Stimulated activated naive CD8-positive, alpha-beta T cell treated with anti-CD3 and anti-CD28 coated beads, Interleukin-15, Interleukin-2, amounts not matched to agents 100 ng/mL and 50 ng/mL, for 24 hours (primary cell): ENCODE data around the gene EFHC1.
"Not testable (repeated sequence)": the region's sequence is repeated elsewhere in the genome, so short reads cannot be mapped to it uniquely, and the experiment has no call there.

Source experiments
- H3K27ac Mint-ChIP-seq: one replicate; pipeline ENCODE4 v1.8.0; 2021; ENCODE audit warnings: mild to moderate bottlenecking, mixed read lengths
- H3K27me3 Mint-ChIP-seq: one replicate; pipeline ENCODE4 v1.8.0; 2021; ENCODE audit warnings: mixed read lengths
- H3K36me3 Mint-ChIP-seq: one replicate; pipeline ENCODE4 v1.8.0; 2021; ENCODE audit warnings: low read depth, mixed read lengths
- H3K4me1 Mint-ChIP-seq: one replicate; pipeline ENCODE4 v1.8.0; 2021; ENCODE audit warnings: low read depth, mixed read lengths
- H3K4me3 Mint-ChIP-seq: one replicate; pipeline ENCODE4 v1.8.0; 2021; ENCODE audit warnings: mild to moderate bottlenecking, mixed read lengths
- H3K9me3 Mint-ChIP-seq: one replicate; pipeline ENCODE4 v1.8.0; 2021; ENCODE audit warnings: mixed read lengths

The EFHC1 gene, protein sequence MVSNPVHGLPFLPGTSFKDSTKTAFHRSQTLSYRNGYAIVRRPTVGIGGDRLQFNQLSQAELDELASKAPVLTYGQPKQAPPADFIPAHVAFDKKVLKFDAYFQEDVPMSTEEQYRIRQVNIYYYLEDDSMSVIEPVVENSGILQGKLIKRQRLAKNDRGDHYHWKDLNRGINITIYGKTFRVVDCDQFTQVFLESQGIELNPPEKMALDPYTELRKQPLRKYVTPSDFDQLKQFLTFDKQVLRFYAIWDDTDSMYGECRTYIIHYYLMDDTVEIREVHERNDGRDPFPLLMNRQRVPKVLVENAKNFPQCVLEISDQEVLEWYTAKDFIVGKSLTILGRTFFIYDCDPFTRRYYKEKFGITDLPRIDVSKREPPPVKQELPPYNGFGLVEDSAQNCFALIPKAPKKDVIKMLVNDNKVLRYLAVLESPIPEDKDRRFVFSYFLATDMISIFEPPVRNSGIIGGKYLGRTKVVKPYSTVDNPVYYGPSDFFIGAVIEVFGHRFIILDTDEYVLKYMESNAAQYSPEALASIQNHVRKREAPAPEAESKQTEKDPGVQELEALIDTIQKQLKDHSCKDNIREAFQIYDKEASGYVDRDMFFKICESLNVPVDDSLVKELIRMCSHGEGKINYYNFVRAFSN

GRCh38 chr6:52419809-52420667, at the start of gene EFHC1:
Gene EFHC1 (plus strand): TSS chr6:52420342. CDS start chr6:52420411, 69 bp downstream.
- Mint-ChIP-seq H3K4me1 (peaks cover 31% of the 10 kb centered on the region), H3K9me3 (no peaks in the 10 kb centered on the region), H3K36me3 (no peaks in the 10 kb centered on the region), H3K4me3 (no peak within 1 kb of the TSS), H3K27ac (no peak within 1 kb of the TSS), H3K27me3 (no peaks in the 10 kb centered on the region)

DNA sequence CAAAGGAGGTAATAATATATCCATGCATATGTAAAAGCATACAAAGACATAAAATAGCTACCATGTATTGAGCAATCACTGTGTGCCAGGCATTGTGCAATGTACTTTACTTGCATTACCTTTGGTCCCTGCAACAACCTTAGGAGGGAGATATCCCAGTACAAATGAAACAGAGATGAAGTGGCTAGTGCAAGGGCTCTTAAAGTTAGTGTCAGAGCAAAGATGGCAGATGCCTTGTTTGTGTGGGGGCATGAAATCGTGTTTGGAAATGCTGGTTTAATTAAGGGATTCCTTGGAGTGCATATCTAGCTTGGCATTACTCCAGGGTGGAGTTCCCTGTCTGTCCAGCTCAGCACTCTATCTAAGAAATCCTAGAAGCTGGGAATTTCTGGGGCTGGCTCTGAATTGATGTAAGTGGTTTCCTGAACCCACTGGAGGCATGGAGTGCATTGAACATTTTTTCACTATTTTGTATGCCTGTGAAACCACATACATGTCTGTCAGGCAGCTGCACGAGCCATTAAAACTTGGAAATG, 48.4 kb upstream of the EFHC1 start:
- Mint-ChIP-seq H3K36me3 (peaks cover 60% of the 10 kb centered on the region), H3K27ac (no peak overlapping the region), H3K4me3 (no peak overlapping the region), H3K27me3 (no peaks in the 10 kb centered on the region), H3K9me3 (peaks cover 13% of the 10 kb centered on the region), H3K4me1 (peaks cover 52% of the 10 kb centered on the region)

- H3K4me1 Mint-ChIP-seq: peaks cover 53% of the 10 kb centered on the region
- no peak overlapping the region for H3K4me3 Mint-ChIP-seq
- H3K36me3 Mint-ChIP-seq: peaks cover 50% of the 10 kb centered on the region
- H3K27ac Mint-ChIP-seq: no peak overlapping the region
- H3K9me3 Mint-ChIP-seq: peaks cover 13% of the 10 kb centered on the region
- H3K27me3 Mint-ChIP-seq: no peaks in the 10 kb centered on the region
Observed at GRCh38 chr6:52373151-52373690, 46.9 kb upstream of the EFHC1 start.

DNA sequence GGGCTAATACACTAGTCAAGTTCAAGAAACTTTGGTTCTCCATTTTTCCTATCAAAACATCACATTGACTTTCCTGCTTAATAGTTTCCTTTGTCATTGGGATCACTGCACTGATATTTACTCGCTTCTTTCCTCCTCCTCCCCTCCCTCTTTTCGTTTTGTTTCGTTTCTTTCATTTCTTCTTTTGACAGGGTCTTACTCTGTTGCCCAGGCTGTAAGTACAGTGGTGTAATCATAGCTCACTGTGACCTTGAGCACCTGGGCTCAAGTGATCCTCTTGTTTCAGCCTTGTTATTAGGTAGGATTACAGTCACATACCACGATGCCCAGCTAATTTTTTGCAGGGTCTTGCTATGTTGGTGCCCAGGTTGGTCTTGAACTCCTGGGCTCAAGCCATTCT, 45.9 kb upstream of the EFHC1 start:
- H3K4me1 Mint-ChIP-seq: peaks cover 53% of the 10 kb centered on the region
- no peaks in the 10 kb centered on the region for H3K27me3 Mint-ChIP-seq
- peaks cover 44% of the 10 kb centered on the region for H3K36me3 Mint-ChIP-seq

DNA sequence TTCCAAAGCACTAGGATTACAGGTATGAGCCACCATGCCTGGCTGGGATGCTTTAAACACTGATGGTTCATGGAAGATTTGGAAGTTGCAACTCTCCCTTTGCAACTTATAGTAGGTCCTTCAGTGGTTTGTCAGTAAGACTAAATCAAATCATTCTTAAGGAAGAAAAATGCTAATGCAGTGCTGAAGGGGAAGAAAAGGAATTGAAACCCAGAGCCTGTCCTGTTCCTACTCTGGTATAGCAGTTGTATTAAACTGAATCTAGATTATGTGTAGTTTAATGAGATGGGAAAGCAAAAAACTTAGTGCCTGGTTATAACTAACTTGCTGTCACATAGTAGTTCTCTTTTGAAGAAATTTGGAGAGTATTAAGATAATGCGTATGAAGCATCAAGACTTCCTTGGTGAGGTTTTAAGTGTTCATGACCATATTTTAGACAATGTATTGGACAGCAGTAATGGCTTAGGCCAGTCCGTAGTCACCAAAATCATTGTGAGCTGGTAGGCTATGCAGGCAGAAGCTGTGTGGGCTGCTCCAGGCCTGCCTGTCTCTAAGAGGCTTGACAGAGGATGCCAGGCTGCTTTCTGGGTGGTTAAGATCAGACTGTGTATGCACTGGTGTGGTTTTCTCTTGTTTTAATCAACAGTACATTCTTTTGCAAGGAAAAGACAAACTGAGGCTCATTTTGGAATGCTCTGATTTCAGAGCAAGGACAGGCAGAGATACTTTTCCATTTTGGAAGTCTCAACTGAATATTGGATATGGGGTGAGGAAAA, 44.2 kb upstream of the EFHC1 start:
- H3K4me1 Mint-ChIP-seq: peaks cover 63% of the 10 kb centered on the region
- no peak overlapping the region for H3K4me3 Mint-ChIP-seq
- peak overlapping the region; percentile 24 for H3K27ac Mint-ChIP-seq
- no peaks in the 10 kb centered on the region for H3K27me3 Mint-ChIP-seq
- H3K9me3 Mint-ChIP-seq: peaks cover 13% of the 10 kb centered on the region
- peaks cover 32% of the 10 kb centered on the region for H3K36me3 Mint-ChIP-seq

More for the DNA sequence above, 45.9 kb upstream of the EFHC1 start:
- Mint-ChIP-seq H3K4me3 (no peak overlapping the region), H3K27ac (peak overlapping the region; percentile 47), H3K9me3 (peaks cover 13% of the 10 kb centered on the region)

DNA sequence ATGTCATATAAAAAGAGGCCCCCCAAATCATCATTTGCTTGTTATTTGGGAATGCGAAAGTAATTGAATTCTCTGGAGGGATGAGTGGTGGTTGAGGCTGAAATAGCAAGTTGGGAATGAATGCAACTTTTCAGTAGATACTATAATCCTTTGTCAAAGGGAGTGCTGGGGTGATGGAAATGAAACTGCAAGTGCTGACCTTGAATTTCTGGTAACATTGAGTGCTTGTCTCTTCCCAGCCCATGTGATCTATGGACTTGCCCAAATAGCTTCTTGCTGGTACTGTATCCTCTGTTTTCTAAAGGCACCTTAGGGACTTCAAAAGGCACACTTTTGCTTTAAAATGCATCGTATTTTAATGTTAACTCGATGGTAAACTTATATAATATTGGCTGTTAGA, 43.4 kb upstream of the EFHC1 start:
- Mint-ChIP-seq H3K27me3 (no peaks in the 10 kb centered on the region), H3K27ac (no peak overlapping the region), H3K4me1 (peaks cover 70% of the 10 kb centered on the region), H3K4me3 (peak overlapping the region; percentile 20), H3K36me3 (peaks cover 32% of the 10 kb centered on the region), H3K9me3 (peaks cover 13% of the 10 kb centered on the region)

DNA sequence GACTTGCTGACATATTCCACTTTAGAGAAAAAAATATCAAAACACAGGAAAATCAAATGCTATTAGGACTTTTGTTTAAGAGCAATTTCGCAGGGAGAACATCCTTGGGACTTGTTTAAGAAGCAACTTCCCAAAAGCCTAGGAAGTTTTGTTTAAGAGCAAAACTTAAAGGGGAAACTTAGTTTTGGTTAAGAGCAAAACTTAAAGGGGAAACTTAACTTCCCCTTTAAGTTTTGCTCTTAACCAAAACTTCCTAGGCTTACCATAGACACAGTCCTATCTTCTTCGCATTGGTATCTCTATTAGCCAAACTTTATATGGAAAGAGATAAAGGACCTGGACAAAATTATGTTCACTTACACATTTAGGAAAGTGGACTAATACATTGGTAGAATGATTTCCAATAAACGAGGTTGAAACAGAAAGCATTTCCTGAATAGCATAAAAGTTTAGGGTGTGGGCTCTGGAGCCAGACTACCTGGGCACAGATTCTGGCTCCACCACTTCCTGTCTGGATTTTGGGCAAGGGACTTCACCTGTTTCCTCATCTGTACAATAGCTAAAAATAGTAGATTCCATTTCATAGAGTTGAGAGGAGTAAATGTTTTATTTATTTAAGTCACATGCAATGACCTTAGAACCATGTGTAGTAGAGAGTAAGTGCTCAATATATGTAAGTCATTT, 42.5 kb upstream of the EFHC1 start:
- no peaks in the 10 kb centered on the region for H3K27me3 Mint-ChIP-seq
- peaks cover 32% of the 10 kb centered on the region for H3K36me3 Mint-ChIP-seq
- no peak overlapping the region for H3K27ac Mint-ChIP-seq
- peaks cover 13% of the 10 kb centered on the region for H3K9me3 Mint-ChIP-seq
- H3K4me1 Mint-ChIP-seq: peaks cover 77% of the 10 kb centered on the region
- peak overlapping the region; percentile 46 for H3K4me3 Mint-ChIP-seq

DNA sequence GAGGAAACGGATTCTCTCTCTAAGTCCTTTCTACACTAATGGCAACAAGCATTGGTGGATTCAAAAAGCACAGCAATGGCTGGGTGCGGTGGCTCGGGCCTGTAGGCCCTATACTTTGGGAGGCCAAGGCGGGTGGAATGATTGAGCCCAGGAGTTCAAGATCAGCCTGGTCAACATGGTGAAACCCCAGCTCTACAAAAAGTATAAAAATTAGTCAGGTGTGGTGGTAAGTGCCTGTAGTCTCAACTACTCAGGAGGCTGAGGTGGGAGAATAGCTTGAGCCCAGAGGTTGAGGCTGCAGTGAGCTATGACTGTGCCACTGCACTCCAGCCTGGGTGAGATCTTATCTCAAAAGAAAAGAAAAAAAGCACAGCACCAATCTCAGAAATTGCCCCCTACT, 38.9 kb upstream of the EFHC1 start:
- Mint-ChIP-seq H3K4me1 (peaks cover 82% of the 10 kb centered on the region), H3K9me3 (peaks cover 4% of the 10 kb centered on the region), H3K4me3 (no peak overlapping the region), H3K27ac (peak overlapping the region; percentile 2), H3K36me3 (peaks cover 28% of the 10 kb centered on the region), H3K27me3 (no peaks in the 10 kb centered on the region)

- Mint-ChIP-seq H3K9me3 (peaks cover 4% of the 10 kb centered on the region), H3K27ac (no peak overlapping the region), H3K4me1 (peaks cover 72% of the 10 kb centered on the region), H3K4me3 (no peak overlapping the region), H3K36me3 (peaks cover 27% of the 10 kb centered on the region), H3K27me3 (no peaks in the 10 kb centered on the region)
Observed at GRCh38 chr6:52384145-52384766, 35.9 kb upstream of the EFHC1 start.

GRCh38 chr6:52385074-52385473, 35.1 kb upstream of the EFHC1 start:
- Mint-ChIP-seq H3K27me3 (no peaks in the 10 kb centered on the region), H3K4me3 (no peak overlapping the region), H3K27ac (peak overlapping the region; percentile 54), H3K36me3 (peaks cover 26% of the 10 kb centered on the region), H3K9me3 (peaks cover 4% of the 10 kb centered on the region), H3K4me1 (peaks cover 77% of the 10 kb centered on the region)

GRCh38 chr6:52388119-52388518, 32.0 kb upstream of the EFHC1 start:
- H3K27me3 Mint-ChIP-seq, H3K4me3 Mint-ChIP-seq, H3K9me3 Mint-ChIP-seq, H3K27ac Mint-ChIP-seq: not testable (repeated sequence)
- Mint-ChIP-seq H3K4me1 (peaks cover 83% of the 10 kb centered on the region), H3K36me3 (peaks cover 19% of the 10 kb centered on the region)

- Mint-ChIP-seq H3K4me3 (peak overlapping the region; percentile 73), H3K27ac (no peak overlapping the region), H3K9me3 (peaks cover 2% of the 10 kb centered on the region), H3K36me3 (peaks cover 16% of the 10 kb centered on the region), H3K27me3 (no peaks in the 10 kb centered on the region), H3K4me1 (peaks cover 88% of the 10 kb centered on the region)
Observed at GRCh38 chr6:52388790-52389189, 31.4 kb upstream of the EFHC1 start.

DNA sequence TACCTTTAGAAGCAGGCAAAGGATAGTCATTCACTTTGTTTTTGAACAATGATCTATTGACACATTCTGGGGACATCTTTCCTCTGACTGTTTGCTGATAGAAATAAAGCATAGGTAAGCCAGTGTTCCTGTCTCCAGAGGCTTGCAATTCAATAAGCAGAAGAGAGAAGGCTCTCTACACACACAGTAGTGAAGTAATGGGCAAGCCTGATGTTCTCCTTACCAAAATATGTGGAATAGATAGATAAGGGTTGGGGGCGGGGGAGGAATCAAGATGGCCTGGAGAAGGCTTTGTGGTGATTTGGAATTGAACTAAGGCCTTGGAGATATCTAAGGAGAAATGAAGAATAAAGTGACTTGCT, 30.9 kb upstream of the EFHC1 start:
- Mint-ChIP-seq H3K36me3 (peaks cover 14% of the 10 kb centered on the region), H3K27me3 (no peaks in the 10 kb centered on the region), H3K4me3 (peak overlapping the region; percentile 73), H3K4me1 (peaks cover 88% of the 10 kb centered on the region), H3K27ac (peak overlapping the region; percentile 84), H3K9me3 (no peaks in the 10 kb centered on the region)
